ENCODE results near the gene RDX. TPM values are rescaled to one million over a fixed set of nuclear protein-coding genes. Genes with fewer than 3 reads are reported as not detected.

RDX gene
- total RNA-seq, 2 experiments from 2014 or later, result 23.7 to 25.5 TPM

DNA sequence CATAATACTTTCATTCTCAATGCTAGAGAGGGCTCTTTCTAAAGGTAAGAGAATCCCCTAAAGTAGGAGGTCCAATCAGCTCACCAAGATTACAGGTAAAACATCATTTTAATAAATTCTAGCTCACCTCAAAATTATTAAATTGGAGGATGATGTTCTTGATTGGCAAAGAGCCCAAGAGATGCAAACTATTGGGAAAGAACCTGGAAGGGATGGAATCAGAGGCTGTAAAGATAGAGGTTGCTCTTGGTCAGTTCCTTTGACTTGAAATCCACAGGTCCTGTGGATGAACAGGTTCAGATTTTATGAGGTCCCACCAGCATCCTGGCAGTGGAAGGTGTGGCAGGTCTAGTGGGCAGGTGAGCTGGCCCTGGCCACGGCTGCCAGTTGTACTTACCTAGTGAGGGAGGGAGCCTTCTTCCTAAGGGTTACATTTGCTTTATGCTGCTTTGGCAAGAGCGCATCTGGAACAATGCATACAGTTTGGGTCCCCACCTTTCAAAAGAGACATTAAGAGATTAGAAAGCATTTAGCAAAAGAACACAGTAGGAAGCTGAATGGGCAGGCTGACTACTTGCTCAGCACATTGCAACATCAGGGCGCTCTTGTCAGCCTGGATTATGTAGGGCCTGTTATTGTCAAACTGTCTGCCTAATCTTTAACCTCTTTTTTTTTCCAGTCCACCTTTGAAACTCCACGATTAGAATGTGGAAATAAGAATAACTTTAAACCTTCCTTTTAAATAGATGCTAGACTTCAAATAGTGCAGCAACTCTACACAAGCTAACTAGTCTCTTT, 97.0 kb downstream of the RDX start:
- no peak overlapping the region for H3K27ac ChIP-seq (ENCODE audit: low read depth, low read length, poor library complexity, severe bottlenecking)
- TF ChIP-seq EZH2phosphoT487 (IDR thresholded peaks at IDR 0.05; ENCODE audit: borderline replicate concordance, low read depth, low read length), result no peak
- TF ChIP-seq, protein P1, sequence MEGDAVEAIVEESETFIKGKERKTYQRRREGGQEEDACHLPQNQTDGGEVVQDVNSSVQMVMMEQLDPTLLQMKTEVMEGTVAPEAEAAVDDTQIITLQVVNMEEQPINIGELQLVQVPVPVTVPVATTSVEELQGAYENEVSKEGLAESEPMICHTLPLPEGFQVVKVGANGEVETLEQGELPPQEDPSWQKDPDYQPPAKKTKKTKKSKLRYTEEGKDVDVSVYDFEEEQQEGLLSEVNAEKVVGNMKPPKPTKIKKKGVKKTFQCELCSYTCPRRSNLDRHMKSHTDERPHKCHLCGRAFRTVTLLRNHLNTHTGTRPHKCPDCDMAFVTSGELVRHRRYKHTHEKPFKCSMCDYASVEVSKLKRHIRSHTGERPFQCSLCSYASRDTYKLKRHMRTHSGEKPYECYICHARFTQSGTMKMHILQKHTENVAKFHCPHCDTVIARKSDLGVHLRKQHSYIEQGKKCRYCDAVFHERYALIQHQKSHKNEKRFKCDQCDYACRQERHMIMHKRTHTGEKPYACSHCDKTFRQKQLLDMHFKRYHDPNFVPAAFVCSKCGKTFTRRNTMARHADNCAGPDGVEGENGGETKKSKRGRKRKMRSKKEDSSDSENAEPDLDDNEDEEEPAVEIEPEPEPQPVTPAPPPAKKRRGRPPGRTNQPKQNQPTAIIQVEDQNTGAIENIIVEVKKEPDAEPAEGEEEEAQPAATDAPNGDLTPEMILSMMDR (conservative IDR thresholded peaks at IDR 0.05; ENCODE audit: low read length), result no peak
- H3K4me1 ChIP-seq (ENCODE audit: insufficient read depth, low read length, poor library complexity, severe bottlenecking), result no peaks in the 10 kb centered on the region
- BruUV-seq (replicated peaks), result no TSS peak
- intact Hi-C loops (cut with micrococcal nuclease; ENCODE audit: unreplicated experiment), result no loop called here
- ChIA-PET POLR2A (interaction anchor here (0.5 to 0.7 kb wide), 5 partner anchors 134 to 348 kb away, joined by 3 read pairs; no protein-coding TSS in a partner anchor), CTCF (ENCODE audit: unreplicated experiment) (no interaction called here)
- no peaks in the 10 kb centered on the region for H4K20me1 ChIP-seq (ENCODE audit: insufficient read depth, low read length)
- no peaks in the 10 kb centered on the region for H3K9me3 ChIP-seq (ENCODE audit: low read length)
- no peak overlapping the region for H3K4me3 ChIP-seq (ENCODE audit: low read depth, low read length, poor library complexity, severe bottlenecking)
- no peaks in the 10 kb centered on the region for H3K9me2 ChIP-seq (ENCODE audit: insufficient read depth, low read length)
- H3K36me3 ChIP-seq (ENCODE audit: insufficient read depth, low read length), result no peaks in the 10 kb centered on the region
- H2AFZ ChIP-seq (ENCODE audit: low read length), result no peak overlapping the region
- no peaks in the 10 kb centered on the region for H3K79me2 ChIP-seq (ENCODE audit: insufficient read depth, low read depth, low read length)
- DNase-seq (ENCODE audit: low spot score), result no peak
- no peak overlapping the region for H3K4me2 ChIP-seq (ENCODE audit: low read length)

DNA sequence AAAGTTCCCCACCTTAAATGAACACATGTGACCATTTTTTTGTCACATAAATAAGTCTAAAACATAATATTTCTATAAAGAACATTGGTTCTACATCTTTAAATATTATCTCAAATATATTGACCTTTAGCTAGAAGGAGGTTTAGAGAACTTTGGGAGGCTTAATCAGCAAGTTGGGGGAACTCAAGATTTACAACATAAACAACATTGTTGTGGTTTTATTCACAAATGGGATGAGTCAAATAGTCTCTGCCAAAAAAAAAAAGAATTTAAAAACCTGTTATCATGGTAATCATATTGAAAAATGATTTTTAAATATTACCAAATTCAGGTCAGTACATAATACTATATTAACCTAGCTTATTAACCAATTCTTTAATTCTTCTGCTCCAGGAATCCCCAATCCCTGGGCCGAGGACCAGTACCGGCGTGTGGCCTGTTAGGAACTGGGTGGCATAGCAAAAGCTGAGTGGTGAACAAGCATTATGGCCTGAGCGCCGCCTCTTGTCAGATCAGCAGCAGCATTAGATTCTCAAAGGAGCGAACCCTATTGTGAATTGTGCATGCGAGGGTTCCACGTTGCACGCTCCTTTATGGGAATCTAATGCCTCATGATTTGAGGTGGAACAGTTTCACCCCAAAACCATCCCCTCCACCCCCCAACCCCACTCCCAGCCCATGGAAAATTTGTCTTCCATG, 98.2 kb downstream of the RDX start:
- no peaks in the 10 kb centered on the region for H3K9me3 ChIP-seq (ENCODE audit: low read length)
- intact Hi-C loops (cut with micrococcal nuclease; ENCODE audit: unreplicated experiment), result no loop called here
- H3K4me1 ChIP-seq (ENCODE audit: insufficient read depth, low read length, poor library complexity, severe bottlenecking), result no peaks in the 10 kb centered on the region
- no peak overlapping the region for H3K27ac ChIP-seq (ENCODE audit: low read depth, low read length, poor library complexity, severe bottlenecking)
- H4K20me1 ChIP-seq (ENCODE audit: insufficient read depth, low read length), result no peaks in the 10 kb centered on the region
- ChIA-PET CTCF (ENCODE audit: unreplicated experiment) (no interaction called here), POLR2A (interaction anchor here (0.6 to 1.3 kb wide), 3 partner anchors 17 to 226 kb away, joined by 3 read pairs; no protein-coding TSS in a partner anchor)
- no peaks in the 10 kb centered on the region for H3K9me2 ChIP-seq (ENCODE audit: insufficient read depth, low read length)
- no peak overlapping the region for H3K4me2 ChIP-seq (ENCODE audit: low read length)
- BruUV-seq (replicated peaks), result no TSS peak
- H3K36me3 ChIP-seq (ENCODE audit: insufficient read depth, low read length), result no peaks in the 10 kb centered on the region
- no peak overlapping the region for H2AFZ ChIP-seq (ENCODE audit: low read length)
- no peak for DNase-seq (ENCODE audit: low spot score)
- no peak overlapping the region for H3K4me3 ChIP-seq (ENCODE audit: low read depth, low read length, poor library complexity, severe bottlenecking)
- TF ChIP-seq, protein P1 (conservative IDR thresholded peaks at IDR 0.05; ENCODE audit: low read length), result no peak
- no peak for TF ChIP-seq EZH2phosphoT487 (IDR thresholded peaks at IDR 0.05; ENCODE audit: borderline replicate concordance, low read depth, low read length)
- H3K79me2 ChIP-seq (ENCODE audit: insufficient read depth, low read depth, low read length), result no peaks in the 10 kb centered on the region

All from OCI-LY7 (cell line).